Stimulated activated naive CD8-positive, alpha-beta T cell treated with anti-CD3 and anti-CD28 coated beads, Interleukin-15, Interleukin-2, amounts not matched to agents 100 U/mL and 50 U/mL, for 24 hours (primary cell): ENCODE measurements around the gene ARL2BP.
A peak's percentile ranks its signal among the peaks of the same experiment; 100 is the strongest.

Experiments used
- ATAC-seq: fragments of 150-1000 bp; cut with Tn5 transposase; one replicate; pipeline ENCODE4 v1.10.0; 2021
- DNase-seq: peaks from one replicate; pipeline ENCODE4 v3.0.0; 2021

Gene ARL2BP

GRCh38 chr16:57235128-57236021 lies 9.7 kb upstream of the ARL2BP start:
- ATAC-seq (peak; percentile 84), DNase-seq (peak; percentile 22)

- DNase-seq (no peak), ATAC-seq (no peak)
These were observed 9.1 kb upstream of the ARL2BP start for GRCh38 chr16:57236022-57236350.

- ATAC-seq (no peak), DNase-seq (no peak)
These were observed 6.4 kb upstream of the ARL2BP start for GRCh38 chr16:57238682-57239081.

GRCh38 chr16:57239107-57239506 lies 6.0 kb upstream of the ARL2BP start:
- no peak for DNase-seq
- ATAC-seq = peak; percentile 19

- DNase-seq = no peak
- ATAC-seq = no peak
These were observed 4.2 kb upstream of the ARL2BP start for GRCh38 chr16:57240851-57241250.

GRCh38 chr16:57242650-57243049 lies 2.4 kb upstream of the ARL2BP start:
- DNase-seq = no peak
- no peak for ATAC-seq

GRCh38 chr16:57244463-57244766 lies 644 bp upstream of the ARL2BP start:
- DNase-seq (no peak), ATAC-seq (no peak)

GRCh38 chr16:57245472-57246113 lies 534 bp downstream of the ARL2BP start:
- ATAC-seq = no peak
- peak; percentile 38 for DNase-seq

GRCh38 chr16:57251352-57251751 lies 6.3 kb downstream of the ARL2BP start:
- no peak for DNase-seq

GRCh38 chr16:57252148-57252721 lies 7.2 kb downstream of the ARL2BP start:
- DNase-seq = no peak

More at GRCh38 chr16:57251352-57251751, 6.3 kb downstream of the ARL2BP start:
- ATAC-seq = no peak

GRCh38 chr16:57253466-57253865 lies 8.4 kb downstream of the ARL2BP start:
- ATAC-seq = no peak
- no peak for DNase-seq

More at GRCh38 chr16:57252148-57252721, 7.2 kb downstream of the ARL2BP start:
- ATAC-seq = no peak

- ATAC-seq (no peak), DNase-seq (no peak)
These were observed 10.8 kb downstream of the ARL2BP start for GRCh38 chr16:57255686-57256415.

- ATAC-seq = no peak
- DNase-seq = no peak
These were observed 11.7 kb downstream of the ARL2BP start for GRCh38 chr16:57256601-57257395.

- DNase-seq = no peak
- no peak for ATAC-seq
These were observed 12.5 kb downstream of the ARL2BP start for GRCh38 chr16:57257455-57258070.

- ATAC-seq (no peak), DNase-seq (no peak)
These were observed 13.3 kb downstream of the ARL2BP start for GRCh38 chr16:57258226-57258909.

GRCh38 chr16:57258910-57259475 lies 13.9 kb downstream of the ARL2BP start:
- DNase-seq = no peak
- no peak for ATAC-seq

GRCh38 chr16:57260294-57260929 lies 15.4 kb downstream of the ARL2BP start:
- ATAC-seq = peak; percentile 24
- peak; percentile 30 for DNase-seq

GRCh38 chr16:57261806-57262205 lies 16.7 kb downstream of the ARL2BP start:
- no peak for DNase-seq
- no peak for ATAC-seq

GRCh38 chr16:57262841-57263540 lies 17.9 kb downstream of the ARL2BP start:
- DNase-seq (no peak), ATAC-seq (no peak)
